OCI-M2 (cell line): ENCODE data around the gene IRF2BPL.

Source experiments
- DNase-seq: peaks from one replicate; lab custom pipeline; 2025; ENCODE audit not compliant: unreplicated experiment; lab: John Stamatoyannopoulos, UW

IRF2BPL gene

GRCh38 chr14:77014004-77014604 lies 14.4 kb downstream of the IRF2BPL start:
- no peak for DNase-seq

GRCh38 chr14:77012193-77012765 lies 16.2 kb downstream of the IRF2BPL start:
- no peak for DNase-seq

DNA sequence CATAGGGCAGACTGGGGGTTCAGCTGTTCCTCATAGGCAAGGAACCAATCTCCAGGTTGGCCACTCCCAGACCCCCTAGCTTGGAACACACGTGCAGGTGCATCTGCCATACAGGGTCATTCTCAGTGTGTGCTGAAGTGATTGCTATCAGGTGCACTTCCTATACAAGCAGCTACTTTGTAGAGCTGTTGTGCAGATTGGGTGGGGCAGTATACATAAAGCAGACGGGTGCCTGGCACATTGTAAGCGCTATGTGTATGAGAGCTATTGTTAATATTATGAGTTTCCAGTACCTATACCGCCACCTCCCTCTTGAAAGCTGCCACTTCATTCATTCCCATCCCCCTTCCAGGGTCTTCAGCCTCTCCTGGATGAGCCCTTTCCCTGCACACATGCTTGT lies 17.3 kb downstream of the IRF2BPL start:
- no peak for DNase-seq

- DNase-seq = no peak
These were observed 19.5 kb downstream of the IRF2BPL start for GRCh38 chr14:77009014-77009413.

- no peak for DNase-seq
These were observed 20.0 kb downstream of the IRF2BPL start for GRCh38 chr14:77008541-77008940.

DNA sequence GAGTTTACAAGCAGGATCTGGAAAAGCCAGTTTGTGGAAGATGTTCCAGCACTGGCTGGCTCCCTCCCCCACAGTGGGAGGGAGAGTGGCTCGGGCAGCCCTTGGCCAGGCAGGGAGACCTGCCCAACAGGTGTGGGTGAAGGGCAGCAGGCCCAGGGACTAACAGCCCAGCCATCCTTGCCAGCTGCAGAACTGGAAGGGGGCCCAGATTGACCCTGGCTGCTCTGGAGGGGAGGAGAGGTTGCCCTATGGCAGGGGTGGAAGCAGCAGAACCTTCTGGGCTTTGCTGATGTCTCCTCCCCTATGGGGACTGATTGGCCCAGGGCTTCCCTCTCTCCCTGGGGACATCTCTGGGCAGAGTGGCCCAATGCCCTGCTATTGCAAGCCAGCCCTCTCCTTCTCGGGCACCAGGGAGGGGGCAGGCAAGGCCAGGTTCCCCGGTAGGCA lies 20.5 kb downstream of the IRF2BPL start:
- no peak for DNase-seq

- no peak for DNase-seq
These were observed 21.1 kb downstream of the IRF2BPL start for GRCh38 chr14:77007183-77007974.

DNA sequence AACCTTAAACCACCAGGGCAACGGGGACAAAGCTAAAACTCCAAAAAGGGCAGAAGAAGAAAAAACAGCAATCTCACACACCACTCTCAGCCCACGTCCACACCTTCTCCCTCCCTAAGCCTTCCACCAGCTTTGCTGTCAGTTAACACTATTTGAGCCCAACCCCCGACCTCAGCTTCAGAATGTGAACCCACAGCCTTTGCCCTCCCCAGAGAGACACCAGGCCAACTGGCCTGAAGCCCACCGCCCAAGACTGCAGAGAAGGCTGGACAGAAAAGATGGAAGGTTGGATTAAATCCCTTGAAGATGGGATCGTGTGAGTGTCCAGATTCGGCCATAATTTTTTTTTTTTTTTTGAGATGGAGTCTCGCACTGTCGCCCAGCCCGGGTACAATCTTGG lies 22.4 kb downstream of the IRF2BPL start:
- no peak for DNase-seq

DNA sequence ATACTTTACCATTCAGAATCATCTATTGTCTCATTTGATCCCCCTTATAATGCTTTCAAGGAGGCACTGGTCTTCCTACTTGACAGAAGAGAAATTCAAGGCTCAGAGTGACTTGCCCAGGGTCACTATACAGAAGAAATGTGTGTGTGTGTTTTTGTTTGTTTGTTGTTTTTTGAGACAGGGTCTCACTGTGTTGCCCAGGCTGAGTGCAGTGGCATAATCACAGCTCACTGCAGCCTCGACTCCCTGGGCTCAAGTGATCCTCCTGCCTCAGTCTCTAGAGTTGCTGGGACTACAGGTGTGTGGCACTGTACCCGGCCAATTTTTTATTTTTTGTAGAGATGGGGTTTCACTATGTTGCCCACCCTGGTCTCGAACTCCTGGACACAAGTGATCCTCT lies 22.9 kb downstream of the IRF2BPL start:
- DNase-seq = no peak

DNA sequence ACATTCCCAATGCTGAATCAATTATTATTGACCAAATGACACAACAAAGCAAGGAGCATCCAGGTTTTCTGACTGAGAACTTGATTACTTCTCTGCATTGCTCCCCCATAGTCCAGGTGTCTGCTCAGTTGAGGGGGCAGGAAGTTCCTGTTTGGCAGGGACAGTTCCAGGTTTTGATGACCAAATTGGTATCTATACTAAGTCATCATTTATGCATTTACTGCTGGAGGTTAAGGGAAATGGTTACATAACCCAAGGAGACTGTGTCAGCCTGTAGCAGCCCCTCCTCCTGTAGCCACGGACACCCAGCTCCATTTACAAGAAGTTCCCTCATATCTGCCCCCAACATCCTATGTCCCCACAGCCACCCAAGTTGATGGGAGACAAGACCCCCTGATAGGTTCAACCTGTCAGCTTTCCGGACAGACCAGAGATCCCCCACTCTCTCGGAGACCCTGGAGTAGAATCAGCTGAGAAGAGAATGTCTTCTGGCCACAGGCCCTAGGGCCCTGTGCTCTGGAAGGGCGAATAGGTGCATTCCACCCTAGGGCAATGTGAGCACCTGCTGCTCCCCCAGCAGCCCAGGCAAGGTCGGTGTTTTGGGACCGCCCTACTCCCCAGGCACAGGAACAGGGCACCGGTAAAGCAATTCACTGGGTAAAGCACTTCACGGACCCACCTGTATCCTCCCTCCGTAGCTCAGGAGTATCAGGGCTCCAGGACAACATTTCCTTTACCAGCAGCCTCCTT lies 23.6 kb downstream of the IRF2BPL start:
- no peak for DNase-seq

- no peak for DNase-seq
These were observed 24.4 kb downstream of the IRF2BPL start for GRCh38 chr14:77003960-77004710.

DNA sequence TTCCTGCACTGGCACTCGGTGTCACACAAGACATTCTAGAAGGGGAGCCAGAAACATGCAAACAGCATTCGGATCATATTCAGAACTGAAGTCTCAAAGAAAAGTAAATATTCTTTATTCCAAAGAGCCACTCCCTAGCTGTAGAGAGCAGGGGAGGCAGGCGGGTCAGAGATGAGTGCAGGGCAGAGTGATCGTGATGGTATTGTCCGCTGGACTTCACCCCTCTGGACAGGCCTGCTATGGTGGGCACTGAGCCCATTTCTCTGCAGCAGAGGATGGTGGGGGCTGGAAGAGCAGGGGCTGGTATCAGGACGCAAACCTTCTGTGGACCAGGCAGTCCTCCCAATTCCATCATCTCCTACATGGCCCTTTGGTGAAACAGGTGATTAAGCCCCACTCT lies 25.6 kb downstream of the IRF2BPL start:
- DNase-seq = no peak

DNA sequence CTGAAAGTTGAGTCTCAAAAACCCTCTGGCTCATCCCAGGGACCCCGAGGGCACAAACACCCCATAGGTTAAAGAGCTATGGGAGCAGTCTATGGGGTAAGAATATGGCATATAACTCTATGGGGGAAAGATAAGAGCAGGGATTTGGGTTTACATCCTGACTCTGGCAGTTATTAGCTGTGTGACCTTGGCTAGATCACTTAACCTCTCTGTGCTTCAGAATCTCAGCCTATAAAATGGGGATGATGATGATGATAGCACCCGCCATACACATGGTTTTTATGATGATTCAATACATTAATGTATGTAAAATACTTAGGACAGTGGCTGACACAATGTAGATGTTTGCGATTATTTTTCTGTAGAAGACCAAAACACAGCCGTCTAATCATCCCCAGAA lies 26.2 kb downstream of the IRF2BPL start:
- DNase-seq = no peak

DNA sequence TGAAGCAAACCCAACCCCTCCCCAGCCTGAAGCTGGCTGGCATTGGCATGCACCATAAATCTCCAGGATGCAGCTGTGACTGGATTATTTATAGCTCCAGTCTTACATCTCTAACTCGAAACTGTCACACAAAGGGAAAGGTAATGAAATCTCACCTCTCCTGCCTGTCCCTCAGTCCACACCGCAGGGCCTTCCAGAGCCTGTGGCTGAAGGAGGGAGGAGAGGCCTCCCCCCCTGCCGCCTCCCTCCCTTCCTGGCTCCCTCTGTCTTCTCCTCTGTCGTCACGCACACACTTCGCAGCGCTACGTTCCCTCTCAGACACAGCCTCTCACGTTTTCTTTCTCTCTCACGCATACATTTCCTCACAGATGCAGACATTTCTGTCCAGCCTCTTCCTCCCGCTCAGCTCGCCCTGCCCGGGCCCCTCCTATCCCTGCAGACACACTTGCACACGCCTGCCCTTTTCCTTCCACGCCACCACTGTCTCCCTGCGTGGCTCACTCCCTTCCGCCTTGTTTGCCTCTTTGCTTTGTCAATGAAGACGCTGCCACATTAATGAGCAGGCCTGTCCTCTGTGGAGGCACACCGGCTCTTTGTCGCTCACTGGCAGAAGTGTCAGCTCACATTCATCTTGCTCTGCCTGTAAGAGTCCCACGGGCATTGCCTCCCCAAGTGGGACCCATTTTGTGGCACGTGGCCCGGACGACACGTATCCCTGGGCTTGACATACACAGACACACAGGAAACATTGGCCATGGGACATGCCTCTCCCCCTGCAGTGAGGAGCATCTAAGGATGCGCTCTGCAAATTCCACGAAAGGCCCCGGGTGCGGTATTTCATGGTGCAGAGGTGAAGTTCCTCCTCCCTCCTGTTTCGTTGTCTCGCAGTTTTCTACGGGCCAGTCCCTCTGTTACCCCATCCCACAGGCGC lies 27.9 kb downstream of the IRF2BPL start:
- DNase-seq = no peak

GRCh38 chr14:76998910-76999309 lies 29.6 kb downstream of the IRF2BPL start:
- DNase-seq = no peak

DNA sequence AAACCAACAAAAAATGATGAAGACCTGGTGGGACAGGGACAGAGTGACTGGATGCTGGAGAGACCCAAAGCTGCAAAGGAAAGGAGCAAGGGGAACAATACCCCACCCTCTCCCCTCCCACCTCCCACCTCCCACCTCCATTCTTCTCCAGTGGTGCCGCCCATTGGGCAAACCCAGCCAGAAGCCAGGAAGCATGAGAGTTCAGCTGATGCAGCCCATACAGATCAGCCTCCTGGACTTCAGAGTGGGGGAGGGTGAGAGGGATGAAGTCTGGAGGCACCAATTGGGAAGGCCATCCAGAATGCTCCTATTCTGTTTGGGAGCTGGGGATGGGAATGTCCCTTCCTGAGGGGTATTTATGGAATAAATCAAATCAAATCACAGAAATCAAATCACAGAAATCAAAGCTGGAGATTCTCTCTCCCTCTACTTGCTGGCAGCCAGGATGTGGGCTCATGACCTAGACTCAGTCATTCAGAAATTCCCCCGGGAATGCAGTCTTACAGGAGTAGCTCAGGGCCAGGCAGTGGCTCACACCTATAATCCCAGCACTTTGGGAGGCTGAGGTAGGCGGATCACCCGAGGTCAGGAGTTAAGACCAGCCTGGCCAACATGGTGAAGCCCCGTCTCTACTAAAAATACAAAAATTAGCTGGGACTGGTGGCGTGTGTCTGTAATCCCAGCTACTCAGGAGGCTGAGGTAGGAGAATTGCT lies 31.1 kb downstream of the IRF2BPL start:
- no peak for DNase-seq

DNA sequence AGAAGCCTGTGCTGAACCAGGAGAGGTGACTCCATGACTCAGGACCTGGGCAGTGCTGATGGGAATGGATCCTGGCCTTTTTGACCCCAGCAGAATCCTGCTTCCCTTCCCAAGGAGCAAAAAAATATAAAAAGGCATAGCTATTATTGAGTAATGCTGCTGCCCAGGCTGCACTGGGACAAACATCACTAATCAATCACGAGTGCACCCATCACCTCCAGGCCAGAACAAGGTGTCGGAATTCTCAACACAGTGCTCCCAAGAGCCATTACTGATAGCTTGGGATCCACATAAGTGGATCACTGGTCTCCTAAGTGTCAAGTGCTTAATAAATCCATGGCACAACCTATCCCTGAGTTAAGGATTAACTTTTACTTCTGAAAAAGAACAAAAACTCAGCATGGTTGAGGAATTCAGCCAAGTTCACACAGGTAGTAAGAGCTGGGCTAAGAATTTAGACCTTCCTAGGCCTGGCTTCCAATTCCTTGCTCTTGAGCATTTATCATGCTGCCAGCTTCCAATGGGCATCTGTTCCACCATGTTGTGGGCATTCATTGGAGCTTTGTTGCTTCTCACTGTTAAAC lies 31.9 kb downstream of the IRF2BPL start:
- DNase-seq = no peak

DNA sequence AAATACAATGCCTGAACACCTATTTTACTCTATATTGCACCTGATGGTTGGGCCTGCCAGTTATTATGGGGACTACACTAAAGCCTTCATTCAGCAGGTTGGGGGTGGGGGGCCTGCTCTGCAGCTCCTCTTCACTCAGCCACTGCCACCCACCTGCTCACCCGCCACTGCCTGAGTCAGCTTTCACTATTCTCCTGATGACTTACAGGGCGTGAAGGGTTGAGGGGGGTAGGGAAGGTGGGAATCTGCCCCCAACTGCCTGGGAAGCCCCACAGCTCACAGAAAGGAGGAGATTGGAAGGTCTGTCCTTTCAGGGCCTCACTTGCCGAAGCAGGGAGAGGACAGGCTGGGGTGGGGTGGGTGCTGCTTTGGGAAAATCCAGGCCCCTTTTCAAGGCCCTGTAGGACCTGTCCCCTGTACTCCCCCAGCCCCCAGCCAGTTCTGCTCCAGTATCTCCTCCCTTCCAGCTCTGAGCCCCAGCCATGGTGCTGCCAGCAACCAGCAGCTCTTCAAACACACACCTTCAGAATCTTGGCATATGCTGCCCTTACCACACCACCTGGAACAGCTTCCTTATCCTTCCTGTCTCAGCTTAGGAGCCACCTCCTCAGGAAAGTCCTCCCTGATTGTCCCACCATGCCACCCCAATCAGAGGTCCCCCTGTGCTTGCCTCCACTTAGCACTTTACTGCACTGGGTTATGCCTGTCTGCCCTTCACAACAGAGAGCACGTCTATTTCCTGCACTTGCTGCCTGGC lies 33.1 kb downstream of the IRF2BPL start:
- no peak for DNase-seq
